ENCODE data around the gene PPP1R16B. TPM values are rescaled to one million over a fixed set of nuclear protein-coding genes. Genes with fewer than 3 reads are reported as not detected.
A peak's percentile ranks its signal among the peaks of the same experiment; 100 is the strongest.

The PPP1R16B gene
- total RNA-seq, 6 donors from 2014 or later = 7.4 to 16.8 (median 8.8) TPM

- Histone ChIP-seq H3K36me3 (peaks cover 0 to 26% (median 9%) of the 10 kb centered on the region in 4 donors), H3K4me1 (peaks cover 0 to 2% (median 0%) of the 10 kb centered on the region in 4 donors), H3K27ac (no peak overlapping the region), H3K4me3 (no peak overlapping the region), H3K9me3 (no peaks in the 10 kb centered on the region), H3K27me3 (no peaks in the 10 kb centered on the region)
- 87 to 94% methylated on average over 9 of the region's 9 CpGs for WGBS, 2 donors
- TF ChIP-seq POLR2A (IDR thresholded peaks at IDR 0.05) = no peak
- no peak for TF ChIP-seq EP300 (IDR thresholded peaks at IDR 0.05)
- TF ChIP-seq POLR2AphosphoS5 (IDR thresholded peaks at IDR 0.05) = no peak
- TF ChIP-seq, protein P1, sequence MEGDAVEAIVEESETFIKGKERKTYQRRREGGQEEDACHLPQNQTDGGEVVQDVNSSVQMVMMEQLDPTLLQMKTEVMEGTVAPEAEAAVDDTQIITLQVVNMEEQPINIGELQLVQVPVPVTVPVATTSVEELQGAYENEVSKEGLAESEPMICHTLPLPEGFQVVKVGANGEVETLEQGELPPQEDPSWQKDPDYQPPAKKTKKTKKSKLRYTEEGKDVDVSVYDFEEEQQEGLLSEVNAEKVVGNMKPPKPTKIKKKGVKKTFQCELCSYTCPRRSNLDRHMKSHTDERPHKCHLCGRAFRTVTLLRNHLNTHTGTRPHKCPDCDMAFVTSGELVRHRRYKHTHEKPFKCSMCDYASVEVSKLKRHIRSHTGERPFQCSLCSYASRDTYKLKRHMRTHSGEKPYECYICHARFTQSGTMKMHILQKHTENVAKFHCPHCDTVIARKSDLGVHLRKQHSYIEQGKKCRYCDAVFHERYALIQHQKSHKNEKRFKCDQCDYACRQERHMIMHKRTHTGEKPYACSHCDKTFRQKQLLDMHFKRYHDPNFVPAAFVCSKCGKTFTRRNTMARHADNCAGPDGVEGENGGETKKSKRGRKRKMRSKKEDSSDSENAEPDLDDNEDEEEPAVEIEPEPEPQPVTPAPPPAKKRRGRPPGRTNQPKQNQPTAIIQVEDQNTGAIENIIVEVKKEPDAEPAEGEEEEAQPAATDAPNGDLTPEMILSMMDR (IDR thresholded peaks at IDR 0.05) = no peak
- no peak for DNase-seq
- no peak for ATAC-seq (ENCODE audit: low FRiP score in 2 of 2)
Measured at GRCh38 chr20:38920851-38921250, 115.4 kb downstream of the PPP1R16B start.

DNA sequence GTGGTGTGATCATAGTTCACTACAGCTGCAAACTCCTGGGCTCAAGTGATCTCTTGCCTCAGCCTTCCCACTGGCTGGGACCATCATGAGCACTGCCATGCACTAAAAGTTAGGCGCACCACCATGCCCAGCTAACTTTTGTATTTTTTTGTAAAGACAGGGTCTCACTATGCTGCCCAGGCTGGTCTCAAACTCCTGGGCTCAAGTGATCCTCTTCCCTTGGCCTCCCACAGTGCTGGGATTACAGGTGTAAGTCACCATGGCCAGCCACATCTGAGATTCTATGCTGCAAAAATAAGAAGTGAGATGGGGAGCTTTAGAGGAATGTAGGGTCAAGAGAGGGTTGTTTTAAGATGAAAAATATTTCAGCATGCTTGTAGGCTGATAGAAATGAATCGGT is 119.2 kb downstream of the PPP1R16B start:
- ATAC-seq (ENCODE audit: low FRiP score in 2 of 2) = no peak
- 94 to 99% methylated on average over 2 of the region's 2 CpGs for whole genome bisulfite sequencing, 2 donors
- Histone ChIP-seq H3K27ac (no peak overlapping the region), H3K4me1 (peaks cover 7 to 26% (median 9%) of the 10 kb centered on the region in 4 donors), H3K4me3 (no peak overlapping the region), H3K9me3 (no peaks in the 10 kb centered on the region), H3K27me3 (no peaks in the 10 kb centered on the region), H3K36me3 (peaks cover 0 to 14% (median 2%) of the 10 kb centered on the region in 4 donors)
- TF ChIP-seq POLR2A (IDR thresholded peaks at IDR 0.05) = no peak
- no peak for TF ChIP-seq POLR2AphosphoS5 (IDR thresholded peaks at IDR 0.05)
- TF ChIP-seq EP300 (IDR thresholded peaks at IDR 0.05) = no peak
- TF ChIP-seq, protein P1 (IDR thresholded peaks at IDR 0.05) = no peak
- no peak for DNase-seq

DNA sequence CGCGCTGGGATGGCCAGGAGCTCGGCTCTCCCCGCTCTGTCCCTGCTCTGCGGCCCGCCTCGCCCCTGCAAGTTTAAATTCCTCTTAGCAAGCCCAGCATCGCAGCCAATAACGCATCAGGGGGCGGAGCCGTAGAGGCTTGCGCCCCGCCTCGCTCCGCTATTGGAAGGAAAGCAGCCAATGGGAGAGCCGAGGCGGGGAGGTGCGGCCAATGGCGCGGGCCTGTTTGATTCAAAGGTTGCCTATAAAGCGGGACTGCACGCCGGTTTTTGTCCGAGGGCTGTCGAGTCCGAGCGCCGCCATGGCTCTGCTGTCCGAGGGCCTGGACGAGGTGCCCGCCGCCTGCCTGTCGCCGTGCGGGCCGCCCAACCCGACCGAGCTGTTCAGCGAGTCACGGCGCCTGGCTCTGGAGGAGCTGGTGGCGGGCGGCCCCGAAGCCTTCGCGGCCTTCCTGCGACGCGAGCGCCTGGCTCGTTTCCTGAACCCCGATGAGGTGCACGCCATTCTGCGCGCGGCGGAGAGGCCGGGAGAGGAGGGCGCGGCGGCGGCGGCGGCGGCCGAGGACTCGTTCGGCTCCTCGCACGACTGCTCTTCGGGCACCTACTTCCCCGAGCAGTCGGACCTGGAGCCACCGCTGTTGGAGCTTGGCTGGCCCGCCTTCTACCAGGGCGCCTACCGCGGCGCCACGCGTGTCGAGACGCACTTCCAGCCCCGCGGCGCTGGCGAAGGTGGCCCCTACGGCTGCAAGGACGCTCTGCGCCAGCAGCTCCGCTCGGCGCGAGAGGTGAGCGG is 120.8 kb downstream of the PPP1R16B start, which contains the start of gene FAM83D:
Gene FAM83D, plus strand, starts transcription at position 276 of the 792 bp plus-strand sequence. Its CDS starts 26 bp downstream, at position 302.
- peak in 1 of 2 donors; percentile 71 for TF ChIP-seq POLR2AphosphoS5 (IDR thresholded peaks at IDR 0.05)
- TF ChIP-seq EP300 (IDR thresholded peaks at IDR 0.05) = no peak
- TF ChIP-seq POLR2A (IDR thresholded peaks at IDR 0.05) = peak in 2 of 4 donors; percentile 57 to 69
- TF ChIP-seq, protein P1 (IDR thresholded peaks at IDR 0.05) = peak in 4 of 6 experiments; percentile 82 to 96 (median 90)
- Histone ChIP-seq H3K27me3 (no peaks in the 10 kb centered on the region), H3K36me3 (peaks cover 0 to 8% (median 0%) of the 10 kb centered on the region in 4 donors), H3K9me3 (no peaks in the 10 kb centered on the region), H3K4me1 (peaks cover 7 to 26% (median 9%) of the 10 kb centered on the region in 4 donors), H3K27ac (peak within 1 kb of the TSS in 2 of 4 donors; percentile 21 to 56), H3K4me3 (peak within 1 kb of the TSS; percentile 29 to 71 (median 66))
- DNase-seq = peak; percentile 96 to 97
- peak; percentile 96 to 97 for ATAC-seq (ENCODE audit: low FRiP score in 2 of 2)
- 0 to 1% methylated on average over 6 to 51 of the region's 95 CpGs for WGBS, 2 donors

GRCh38 chr20:38926934-38927616 is 121.6 kb downstream of the PPP1R16B start:
- ATAC-seq (ENCODE audit: low FRiP score in 2 of 2) = no peak
- no peaks in the 10 kb centered on the region for H3K9me3 ChIP-seq
- H3K4me3 ChIP-seq = peak overlapping the region; percentile 29 to 71 (median 66)
- H3K27ac ChIP-seq = peak overlapping the region in 2 of 4 donors; percentile 21 to 56
- peaks cover 0 to under 1% (median 0%) of the 10 kb centered on the region in 4 donors for H3K36me3 ChIP-seq
- no peak for DNase-seq
- no peaks in the 10 kb centered on the region for H3K27me3 ChIP-seq
- H3K4me1 ChIP-seq = peaks cover 7 to 26% (median 9%) of the 10 kb centered on the region in 4 donors
- no peak for TF ChIP-seq EP300 (IDR thresholded peaks at IDR 0.05)
- TF ChIP-seq, protein P1 (IDR thresholded peaks at IDR 0.05) = no peak
- TF ChIP-seq POLR2A (IDR thresholded peaks at IDR 0.05) = no peak
- TF ChIP-seq POLR2AphosphoS5 (IDR thresholded peaks at IDR 0.05) = no peak
- 13 to 33% methylated on average over 7 to 27 of the region's 27 CpGs for WGBS, 2 donors

Measured in upper lobe of left lung (tissue), 6 donors.